Measurements from ENCODE around the gene HNF1A. TPM values are rescaled to one million over a fixed set of nuclear protein-coding genes. Genes with fewer than 3 reads are reported as not detected.

Gene HNF1A
- polyA plus RNA-seq, 1 donor from 2014 or later: not detected

GRCh38 chr12:120994059-120994458, 15.7 kb downstream of the HNF1A start:
- H3K36me3 ChIP-seq (ENCODE audit: insufficient read depth, low read length): no peaks in the 10 kb centered on the region
- no peak overlapping the region for H3K27ac ChIP-seq (ENCODE audit: low read length)
- H3K9me3 ChIP-seq (ENCODE audit: low read length): no peaks in the 10 kb centered on the region
- no peaks in the 10 kb centered on the region for H4K20me1 ChIP-seq (ENCODE audit: insufficient read depth)
- no peak overlapping the region for H3K4me3 ChIP-seq (ENCODE audit: low read length)
- H3K9me2 ChIP-seq (ENCODE audit: insufficient read depth, low read length): no peaks in the 10 kb centered on the region
- no peaks in the 10 kb centered on the region for H3F3A ChIP-seq (ENCODE audit: insufficient read depth, low read length, poor library complexity, severe bottlenecking)
- H3K9ac ChIP-seq (ENCODE audit: low read length): no peak overlapping the region
- no peaks in the 10 kb centered on the region for H3K79me2 ChIP-seq (replicated peaks; ENCODE audit: insufficient read depth, low read length)
- no peaks in the 10 kb centered on the region for H3K27me3 ChIP-seq (ENCODE audit: insufficient read depth, low read depth, low read length)
- no peak overlapping the region for H3K4me2 ChIP-seq (ENCODE audit: low read length)
- no peak overlapping the region for H2AFZ ChIP-seq (ENCODE audit: low read depth, low read length)
- TF ChIP-seq SMC3 (conservative IDR thresholded peaks at IDR 0.05; ENCODE audit: poor library complexity): no peak
- TF ChIP-seq MXI1 (conservative IDR thresholded peaks at IDR 0.05; ENCODE audit: poor library complexity, severe bottlenecking): no peak
- no peak for TF ChIP-seq TAF1 (IDR thresholded peaks at IDR 0.05; ENCODE audit: low read depth)
- no peak for TF ChIP-seq POLR2AphosphoS5 (IDR thresholded peaks at IDR 0.05)
- no peak for TF ChIP-seq REST (IDR thresholded peaks at IDR 0.05; ENCODE audit: borderline replicate concordance)
- no peak for TF ChIP-seq EZH2 (IDR thresholded peaks at IDR 0.05; ENCODE audit: borderline replicate concordance, insufficient read depth, low read length, poor library complexity, severe bottlenecking)
- TF ChIP-seq RAD21 (conservative IDR thresholded peaks at IDR 0.05): no peak
- no peak for TF ChIP-seq EP300 (conservative IDR thresholded peaks at IDR 0.05; ENCODE audit: poor library complexity, severe bottlenecking)
- TF ChIP-seq CTCF (IDR thresholded peaks at IDR 0.05; ENCODE audit: poor library complexity, severe bottlenecking): no peak

GRCh38 chr12:120994589-120995337, 16.4 kb downstream of the HNF1A start:
- H3K36me3 ChIP-seq (ENCODE audit: insufficient read depth, low read length): no peaks in the 10 kb centered on the region
- H3K27ac ChIP-seq (ENCODE audit: low read length): no peak overlapping the region
- no peaks in the 10 kb centered on the region for H3K79me2 ChIP-seq (replicated peaks; ENCODE audit: insufficient read depth, low read length)
- no peaks in the 10 kb centered on the region for H3K27me3 ChIP-seq (ENCODE audit: insufficient read depth, low read depth, low read length)
- no peaks in the 10 kb centered on the region for H3K9me3 ChIP-seq (ENCODE audit: low read length)
- no peaks in the 10 kb centered on the region for H4K20me1 ChIP-seq (ENCODE audit: insufficient read depth)
- TF ChIP-seq EP300 (conservative IDR thresholded peaks at IDR 0.05; ENCODE audit: poor library complexity, severe bottlenecking) (no peak), RAD21 (conservative IDR thresholded peaks at IDR 0.05) (no peak), EZH2 (IDR thresholded peaks at IDR 0.05; ENCODE audit: borderline replicate concordance, insufficient read depth, low read length, poor library complexity, severe bottlenecking) (no peak), MXI1 (conservative IDR thresholded peaks at IDR 0.05; ENCODE audit: poor library complexity, severe bottlenecking) (no peak), POLR2AphosphoS5 (IDR thresholded peaks at IDR 0.05) (no peak)
- no peak overlapping the region for H3K4me2 ChIP-seq (ENCODE audit: low read length)
- no peak overlapping the region for H2AFZ ChIP-seq (ENCODE audit: low read depth, low read length)
- H3F3A ChIP-seq (ENCODE audit: insufficient read depth, low read length, poor library complexity, severe bottlenecking): no peaks in the 10 kb centered on the region
- no peaks in the 10 kb centered on the region for H3K9me2 ChIP-seq (ENCODE audit: insufficient read depth, low read length)
- no peak overlapping the region for H3K9ac ChIP-seq (ENCODE audit: low read length)
- H3K4me3 ChIP-seq (ENCODE audit: low read length): no peak overlapping the region
